Cerebellar cortex (tissue), 1 donor: ENCODE results near the gene NCOA1.
"Not testable (repeated sequence)": the region's sequence is repeated elsewhere in the genome, so short reads cannot be mapped to it uniquely, and the experiment has no call there.

Source experiments
- DNase-seq: peaks from one replicate; pipeline ENCODE4 v3.0.0-alpha.2; 2015; ENCODE audit warnings: low spot score

NCOA1 gene

GRCh38 chr2:24579053-24579803 lies 88.2 kb downstream of the NCOA1 start:
- DNase-seq = no peak

- no peak for DNase-seq
Measured at GRCh38 chr2:24580561-24580960, 89.5 kb downstream of the NCOA1 start.

- not testable (repeated sequence) for DNase-seq
Measured at GRCh38 chr2:24581971-24582370, 90.9 kb downstream of the NCOA1 start.

- DNase-seq = no peak
Measured at GRCh38 chr2:24586955-24587354, 95.9 kb downstream of the NCOA1 start.

- no peak for DNase-seq
Measured at GRCh38 chr2:24588294-24588693, 97.2 kb downstream of the NCOA1 start.

- no peak for DNase-seq
Measured at GRCh38 chr2:24592441-24593100, 101.5 kb downstream of the NCOA1 start.

- DNase-seq = no peak
Measured at GRCh38 chr2:24594283-24594682, 103.2 kb downstream of the NCOA1 start.

GRCh38 chr2:24597181-24597870 lies 106.3 kb downstream of the NCOA1 start:
- DNase-seq = no peak

GRCh38 chr2:24600140-24600539 lies 109.1 kb downstream of the NCOA1 start:
- not testable (repeated sequence) for DNase-seq

- no peak for DNase-seq
Measured at GRCh38 chr2:24611631-24612030, 120.6 kb downstream of the NCOA1 start.

GRCh38 chr2:24613154-24613814 lies 122.2 kb downstream of the NCOA1 start:
- DNase-seq = peak; percentile 39

- DNase-seq = no peak
Measured at GRCh38 chr2:24616616-24617015, 125.6 kb downstream of the NCOA1 start.

GRCh38 chr2:24617424-24617823 lies 126.4 kb downstream of the NCOA1 start:
- no peak for DNase-seq

GRCh38 chr2:24618144-24618543 lies 127.1 kb downstream of the NCOA1 start:
- no peak for DNase-seq

- DNase-seq = no peak
Measured at GRCh38 chr2:24618680-24619079, 127.6 kb downstream of the NCOA1 start.

- no peak for DNase-seq
Measured at GRCh38 chr2:24620936-24621335, 129.9 kb downstream of the NCOA1 start.

GRCh38 chr2:24621779-24622538 lies 130.9 kb downstream of the NCOA1 start:
- no peak for DNase-seq

GRCh38 chr2:24623535-24623934 lies 132.5 kb downstream of the NCOA1 start:
- no peak for DNase-seq

- DNase-seq = no peak
Measured at GRCh38 chr2:24625728-24626127, 134.7 kb downstream of the NCOA1 start.

GRCh38 chr2:24626131-24626530 lies 135.1 kb downstream of the NCOA1 start:
- DNase-seq = no peak

- DNase-seq = no peak
Measured at GRCh38 chr2:24628746-24629145, 137.7 kb downstream of the NCOA1 start.

GRCh38 chr2:24632172-24632571 lies 141.1 kb downstream of the NCOA1 start:
- DNase-seq = no peak
